ENCODE measurements around the gene DNAJA1.

- TF ChIP-seq, protein P1, sequence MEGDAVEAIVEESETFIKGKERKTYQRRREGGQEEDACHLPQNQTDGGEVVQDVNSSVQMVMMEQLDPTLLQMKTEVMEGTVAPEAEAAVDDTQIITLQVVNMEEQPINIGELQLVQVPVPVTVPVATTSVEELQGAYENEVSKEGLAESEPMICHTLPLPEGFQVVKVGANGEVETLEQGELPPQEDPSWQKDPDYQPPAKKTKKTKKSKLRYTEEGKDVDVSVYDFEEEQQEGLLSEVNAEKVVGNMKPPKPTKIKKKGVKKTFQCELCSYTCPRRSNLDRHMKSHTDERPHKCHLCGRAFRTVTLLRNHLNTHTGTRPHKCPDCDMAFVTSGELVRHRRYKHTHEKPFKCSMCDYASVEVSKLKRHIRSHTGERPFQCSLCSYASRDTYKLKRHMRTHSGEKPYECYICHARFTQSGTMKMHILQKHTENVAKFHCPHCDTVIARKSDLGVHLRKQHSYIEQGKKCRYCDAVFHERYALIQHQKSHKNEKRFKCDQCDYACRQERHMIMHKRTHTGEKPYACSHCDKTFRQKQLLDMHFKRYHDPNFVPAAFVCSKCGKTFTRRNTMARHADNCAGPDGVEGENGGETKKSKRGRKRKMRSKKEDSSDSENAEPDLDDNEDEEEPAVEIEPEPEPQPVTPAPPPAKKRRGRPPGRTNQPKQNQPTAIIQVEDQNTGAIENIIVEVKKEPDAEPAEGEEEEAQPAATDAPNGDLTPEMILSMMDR (IDR thresholded peaks at IDR 0.05): no peak
- TF ChIP-seq POLR2A (IDR thresholded peaks at IDR 0.05): no peak
Measured at GRCh38 chr9:33044677-33045282, 19.7 kb downstream of the DNAJA1 start.

Measured in upper lobe of left lung (tissue), 4 donors.